T47D (cell line): ENCODE measurements around the gene VAMP3.
A peak's percentile ranks its signal among the peaks of the same experiment; 100 is the strongest.
"Not testable (repeated sequence)": the region's sequence is repeated elsewhere in the genome, so short reads cannot be mapped to it uniquely, and the experiment has no call there.

Source experiments
- DNase-seq, 2 experiments: peaks; one replicate each; pipeline versions ENCODE4 v3.0.0 to v3.0.0-alpha.2; 2011 to 2012; ENCODE audit warnings: low read depth in 1 of 2, low spot score in 1 of 2
- JUND ChIP-seq: IDR thresholded peaks from 2 replicates; pipeline ENCODE4 v1.6.1; 2012; ENCODE audit warnings: low read depth
- in situ Hi-C: cut with HindIII; loops from 2 replicates; pipeline ENCODE4 v1.10.0; 2016; ENCODE audit warnings: low sequenced_read_pairs, low pct_unique_long_range_greater_than_20kb

Gene VAMP3

DNA sequence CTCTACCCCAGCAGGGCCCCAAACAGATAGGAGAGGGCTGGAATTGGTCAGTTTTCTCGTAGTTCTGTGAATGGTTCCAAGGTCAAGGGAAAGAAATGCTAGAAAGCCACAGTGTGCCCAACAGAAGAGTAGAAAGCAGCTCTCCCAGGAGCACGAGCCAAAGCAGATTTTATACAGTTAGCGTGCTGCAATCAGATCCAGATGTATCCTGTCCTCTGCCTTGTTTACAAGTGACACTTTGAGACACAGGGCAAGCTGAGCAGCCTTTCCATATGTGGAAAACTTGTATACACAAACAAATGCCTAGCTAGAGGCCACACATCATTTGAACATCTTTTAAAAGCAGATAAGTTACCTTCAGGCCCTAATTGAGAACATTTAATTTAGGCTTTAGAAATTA, 6.5 kb downstream of the VAMP3 start:
- no peak for TF ChIP-seq JUND
- in situ Hi-C loops: no loop called here
- DNase-seq: no peak

DNA sequence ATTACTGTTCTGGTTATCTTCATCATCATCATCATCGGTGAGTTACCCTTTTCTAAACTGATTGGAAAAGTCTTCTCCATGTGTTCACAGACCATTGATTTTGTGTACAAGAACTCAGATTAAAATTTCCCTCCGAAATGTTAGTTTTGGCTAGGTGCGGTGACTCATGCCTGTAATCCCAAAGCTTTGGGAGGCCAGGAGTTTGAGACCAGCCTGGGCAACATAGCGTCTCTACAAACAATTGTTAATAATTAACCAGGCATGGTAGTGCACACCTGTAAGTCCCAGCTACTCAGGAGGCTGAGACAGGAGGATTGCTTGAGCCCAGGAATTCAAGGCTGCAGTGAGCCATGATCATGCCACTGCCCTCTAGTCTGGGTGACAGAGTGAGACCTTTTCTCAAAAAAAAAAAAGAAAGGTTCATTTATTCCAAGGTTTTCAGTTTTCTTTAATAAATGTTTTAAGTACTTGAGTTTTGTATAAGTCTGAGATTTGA, 7.1 kb downstream of the VAMP3 start:
- TF ChIP-seq JUND: no peak
- in situ Hi-C loops: no loop called here
- DNase-seq: no peak

DNA sequence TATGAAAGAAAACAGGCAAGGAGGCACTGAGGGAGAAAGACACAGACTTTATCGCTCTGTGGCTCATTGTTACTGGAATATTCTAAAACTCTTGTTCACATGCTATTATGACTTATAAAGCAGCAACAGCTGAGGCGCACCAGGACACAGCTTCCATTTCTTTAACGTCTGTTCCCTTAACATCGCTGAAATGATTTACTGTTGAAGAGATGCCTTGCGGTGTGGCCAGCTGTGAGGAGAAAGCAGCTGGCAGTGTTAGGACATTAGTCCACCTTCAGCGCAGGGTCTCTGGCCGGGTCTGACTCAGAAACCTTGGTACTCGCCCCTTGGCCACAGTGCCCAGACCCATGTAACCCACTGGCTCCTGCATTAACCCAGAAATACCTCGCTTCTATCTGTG, 9.9 kb downstream of the VAMP3 start:
- no peak for DNase-seq
- in situ Hi-C loops: no loop called here
- TF ChIP-seq JUND: no peak

DNA sequence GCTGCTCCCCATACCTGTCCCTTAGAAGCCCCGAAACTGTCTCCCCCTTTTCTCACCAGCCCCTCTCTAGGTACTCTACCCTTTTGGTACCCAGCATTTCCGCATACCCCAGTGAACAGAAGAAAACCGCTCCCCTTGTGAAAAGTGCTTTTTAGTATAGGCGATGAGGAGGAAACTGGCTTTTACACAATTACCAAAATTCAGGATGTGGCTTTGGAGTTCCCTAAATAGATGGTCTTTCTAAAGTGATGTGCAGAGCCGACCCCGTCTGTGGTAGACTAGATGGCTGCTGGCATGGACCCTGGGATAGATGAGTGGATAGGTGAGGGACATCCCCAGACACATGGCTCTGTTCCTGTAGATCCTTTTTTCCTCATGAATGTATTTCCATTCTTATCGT, 10.4 kb downstream of the VAMP3 start:
- DNase-seq: no peak
- in situ Hi-C loops: no loop called here
- TF ChIP-seq JUND: no peak

DNA sequence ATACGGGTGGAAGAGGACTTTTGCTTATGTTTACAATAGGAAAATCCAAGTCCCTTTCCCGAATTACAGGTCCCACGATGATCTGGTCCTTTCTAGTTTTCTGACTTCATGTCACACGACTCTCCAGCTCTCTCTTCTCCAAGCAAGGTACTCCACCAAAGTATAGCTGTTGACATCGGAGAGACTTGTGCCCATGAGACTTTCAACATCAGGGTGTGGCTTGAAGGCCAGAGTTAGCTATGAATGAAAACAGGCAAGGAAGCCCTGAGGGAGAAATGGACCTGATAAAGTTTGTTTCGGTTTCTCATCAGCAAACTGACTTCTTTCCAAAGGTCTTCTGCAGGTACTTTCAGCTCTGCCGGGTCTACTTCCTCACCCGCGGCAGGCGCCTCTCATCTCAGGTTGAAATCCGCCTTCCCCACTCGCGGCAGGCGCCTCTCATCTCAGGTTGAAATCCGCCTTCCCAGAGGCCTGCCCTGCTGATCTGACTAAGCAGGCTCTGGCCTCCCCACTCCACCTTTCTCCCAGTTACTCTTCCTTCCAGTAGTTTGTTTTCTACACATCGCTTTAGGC, 10.9 kb downstream of the VAMP3 start:
- in situ Hi-C loops: no loop called here
- no peak for TF ChIP-seq JUND

DNA sequence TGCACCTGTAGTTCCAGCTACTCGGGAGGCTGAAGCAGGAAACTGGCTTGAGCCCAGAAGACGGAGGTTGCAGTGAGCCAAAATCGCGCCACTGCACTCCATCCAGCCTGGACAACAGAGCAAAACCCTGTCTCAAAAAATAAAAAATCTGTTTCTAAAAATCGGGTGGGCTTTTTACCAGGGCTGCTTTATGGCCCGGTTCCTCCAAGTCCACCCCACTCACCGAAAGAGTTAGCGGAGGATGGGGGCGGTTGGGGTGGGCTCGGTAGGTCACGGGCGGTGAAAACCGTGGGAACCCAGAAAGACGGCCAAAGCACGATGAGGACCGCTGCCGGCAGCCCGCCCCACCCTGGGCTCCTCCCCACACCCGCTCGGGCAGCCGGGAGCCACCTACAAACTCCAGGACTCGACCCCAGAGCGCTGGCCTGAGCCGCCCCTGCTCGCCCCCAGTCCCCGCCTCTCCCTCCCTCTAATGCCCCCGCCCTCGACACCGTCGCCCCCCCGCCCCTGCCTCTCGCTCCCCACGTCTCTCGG, 12.1 kb downstream of the VAMP3 start:
- peak; percentile 43 to 80 for DNase-seq
- TF ChIP-seq JUND: no peak
- in situ Hi-C loops: no loop called here

More for the DNA sequence above, 10.9 kb downstream of the VAMP3 start:
- no peak for DNase-seq

DNA sequence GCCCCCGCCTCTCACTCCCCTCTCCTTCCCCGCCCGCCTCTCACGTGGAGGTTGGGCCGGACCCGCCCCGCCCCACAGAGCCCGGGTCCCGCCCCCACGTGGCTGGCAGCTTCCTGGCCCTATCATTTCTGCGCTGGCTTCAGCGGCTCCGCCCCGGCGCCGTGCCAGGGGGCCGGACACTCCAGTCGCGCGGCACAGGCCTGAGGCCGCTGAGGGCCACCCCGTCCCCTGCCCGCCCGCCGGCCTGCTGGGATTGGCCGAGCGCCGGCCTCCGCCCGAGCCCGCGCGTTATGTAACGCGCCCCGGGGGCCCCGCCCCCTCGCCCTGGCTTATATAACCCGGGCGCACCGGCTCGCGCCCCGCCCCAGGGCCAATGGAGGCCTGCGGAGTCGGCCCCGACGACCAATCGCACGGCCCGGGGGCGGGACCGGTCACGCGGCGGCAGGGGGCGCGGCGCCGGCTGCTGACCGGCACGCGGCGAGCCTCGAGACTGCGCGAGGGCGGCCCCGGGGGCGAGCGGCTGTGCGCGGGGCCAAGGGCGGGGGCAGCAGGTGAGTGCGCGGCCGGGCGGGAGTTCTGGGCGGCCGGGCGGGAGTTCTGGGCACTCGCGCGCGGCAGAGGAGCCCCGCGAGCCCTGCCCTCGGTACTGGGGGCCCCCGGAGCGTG, 12.9 kb downstream of the VAMP3 start, which contains the start of gene PER3:
PER3 (plus strand) TSS at position 466 of the 666 bp plus-strand sequence. CDS start 587 bp downstream, outside the sequence.
- no peak for TF ChIP-seq JUND

DNA sequence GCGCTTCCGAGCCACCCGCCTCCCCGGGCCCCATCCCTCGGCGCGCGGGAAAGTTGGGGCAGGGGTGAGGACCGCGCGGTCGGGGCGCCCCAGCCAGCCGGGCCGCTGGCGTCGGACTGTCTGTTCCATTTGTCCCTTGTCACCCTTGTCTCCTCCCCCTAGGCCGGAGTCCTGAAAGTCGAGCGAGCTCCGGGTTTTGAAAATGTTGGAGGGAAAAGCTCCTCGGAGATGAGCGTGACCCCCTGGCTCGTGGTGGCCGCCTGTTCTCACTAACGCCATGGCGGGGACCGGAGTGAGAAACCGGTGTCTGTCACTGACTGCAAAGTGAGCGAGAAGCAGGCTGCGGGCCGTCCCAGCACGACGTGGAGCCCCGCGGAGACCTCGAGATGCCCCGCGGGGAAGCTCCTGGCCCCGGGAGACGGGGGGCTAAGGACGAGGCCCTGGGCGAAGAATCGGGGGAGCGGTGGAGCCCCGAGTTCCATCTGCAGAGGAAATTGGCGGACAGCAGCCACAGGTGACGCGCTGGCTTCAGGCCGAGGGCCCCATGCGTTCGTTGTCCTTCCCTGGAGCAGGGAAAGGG, 13.5 kb downstream of the VAMP3 start:
- no peak for DNase-seq

More for the DNA sequence above, 12.9 kb downstream of the VAMP3 start, which contains the start of gene PER3:
- DNase-seq: peak; percentile 90 to 97
- in situ Hi-C loops: no loop called here

DNA sequence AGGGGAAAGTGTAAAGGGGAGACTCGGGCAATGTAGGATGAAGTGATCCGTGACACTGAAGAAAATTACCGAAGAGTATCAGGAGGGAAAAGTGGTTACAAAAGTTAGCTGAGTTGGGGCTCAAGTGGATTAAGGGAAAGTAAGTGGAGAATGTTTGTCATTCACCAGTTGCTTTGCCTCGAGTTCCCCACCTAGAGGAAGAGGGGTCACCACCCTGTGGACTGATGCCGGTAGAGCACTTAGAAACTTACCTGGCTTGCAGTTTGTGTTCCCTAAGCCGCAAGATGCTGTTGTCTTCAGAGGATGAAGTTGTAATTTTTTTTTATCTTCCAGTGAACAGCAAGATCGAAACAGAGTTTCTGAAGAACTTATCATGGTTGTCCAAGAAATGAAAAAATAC, 14.0 kb downstream of the VAMP3 start:
- no peak for TF ChIP-seq JUND
- no peak for DNase-seq
- in situ Hi-C loops: no loop called here

More for the DNA sequence above, 13.5 kb downstream of the VAMP3 start:
- in situ Hi-C loops: no loop called here
- no peak for TF ChIP-seq JUND

DNA sequence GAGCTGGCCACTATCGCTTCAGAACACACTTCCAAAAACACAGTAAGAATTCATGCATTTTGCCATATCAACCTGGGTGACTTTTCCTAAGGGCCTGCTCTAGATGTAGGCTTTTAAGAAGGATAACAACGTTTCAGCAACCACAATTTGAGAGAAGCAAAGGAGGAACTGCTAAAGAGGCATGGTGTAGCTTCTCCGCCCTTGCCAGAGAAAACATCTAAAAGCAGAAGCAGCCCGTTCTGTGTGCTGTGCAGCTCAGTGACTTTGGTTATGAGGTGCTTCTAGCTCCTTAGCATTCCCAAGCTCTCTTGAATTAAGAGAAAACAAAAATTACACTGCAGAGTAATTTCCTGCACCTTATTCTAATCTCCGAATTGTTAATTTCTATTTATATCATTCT, 15.7 kb downstream of the VAMP3 start:
- TF ChIP-seq JUND: no peak
- no peak for DNase-seq
- in situ Hi-C loops: no loop called here

DNA sequence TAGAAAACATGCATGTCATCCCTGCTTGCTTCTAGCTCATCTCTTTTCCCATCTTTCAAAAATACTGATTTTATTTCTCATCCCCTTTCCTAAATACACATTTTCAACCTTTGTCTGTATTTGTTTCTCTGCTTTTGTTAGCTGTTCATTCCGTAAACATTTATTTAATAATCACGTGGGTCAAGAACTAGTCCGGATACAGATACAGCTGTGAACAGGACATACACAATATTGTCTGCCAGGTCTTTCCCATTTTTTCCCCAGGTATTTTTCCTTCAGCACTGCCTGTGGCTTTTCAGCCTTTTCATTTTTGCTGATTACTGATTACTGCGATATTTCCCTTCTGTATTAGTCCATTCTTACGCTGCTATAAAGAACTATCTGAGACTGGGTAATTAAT, 18.7 kb downstream of the VAMP3 start:
- DNase-seq: no peak
- no peak for TF ChIP-seq JUND
- in situ Hi-C loops: no loop called here

DNA sequence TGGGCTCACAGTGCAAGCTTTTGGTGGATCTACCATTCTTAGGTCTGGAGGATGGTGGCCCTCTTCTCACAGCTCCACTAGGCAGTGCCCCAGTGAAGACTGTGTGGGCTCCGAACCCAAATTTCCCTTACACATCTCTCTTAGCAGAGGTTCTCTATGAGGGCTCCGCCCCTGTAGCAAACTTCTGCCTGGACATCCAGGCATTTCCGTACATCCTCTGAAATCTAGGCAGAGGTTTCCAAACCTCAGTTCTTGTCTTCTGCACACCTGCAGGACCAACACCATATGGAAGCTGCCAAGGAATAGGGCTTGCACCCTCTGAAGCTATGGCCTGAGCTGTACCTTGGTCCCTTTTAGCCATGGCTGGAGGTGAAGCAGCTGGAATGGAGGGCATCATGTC, 19.9 kb downstream of the VAMP3 start:
- DNase-seq, in situ Hi-C loops: not testable (repeated sequence)

DNA sequence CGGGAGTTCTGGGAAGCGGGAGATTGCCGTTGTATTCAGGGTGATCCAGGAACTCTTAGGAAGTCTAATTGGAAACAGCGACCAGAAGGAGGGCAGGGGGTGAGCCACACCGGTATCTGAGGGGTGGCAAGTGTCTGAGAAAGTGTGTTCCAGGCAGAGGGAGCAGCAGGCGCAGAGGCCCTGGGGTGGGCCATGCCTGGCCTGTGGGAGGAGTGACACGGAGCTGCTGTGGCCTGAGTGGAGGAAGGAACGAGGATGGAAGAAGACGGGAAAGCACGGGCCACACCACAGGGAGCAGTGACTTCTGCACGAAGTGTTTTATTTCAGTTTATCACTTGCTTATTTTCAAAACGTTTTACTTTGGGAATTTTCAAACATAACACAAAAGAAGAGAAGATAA, 24.3 kb downstream of the VAMP3 start:
- DNase-seq: no peak
- no peak for TF ChIP-seq JUND
- in situ Hi-C loops: no loop called here
